HEK293 (cell line): ENCODE results near the gene ITIH5.

Source experiments
- CTCF ChIA-PET: fragments of 350-600 bp; formaldehyde crosslinking; extraction: SDS; loops from one replicate; lab custom pipeline; 2021; ENCODE audit warnings: antibody characterized with exemption; lab: Yijun Ruan, JAX
- POLR2A ChIA-PET: fragments of 300-600 bp; formaldehyde crosslinking; extraction: SDS; loops from one replicate; lab custom pipeline; 2020; ENCODE audit warnings: antibody characterized with exemption, inconsistent platforms; lab: Yijun Ruan, JAX
- H3K27ac ChIP-seq: fragments of 200-500 bp; sonication (Bioruptor generic); 2 replicates; pipeline ENCODE4 v1.5.1; 2014; ENCODE audit warnings: low read depth, low read length, control low read depth, inconsistent platforms; ENCODE audit errors: extremely low read depth
- H3K36me3 ChIP-seq, 2 experiments: fragments of 200-500 bp in 1 of 2; sonication (Bioruptor generic) in 1 of 2; 1 replicate in 1 of 2; 2 replicates in 1 of 2; pipeline ENCODE4 v1.5.1; 2014 to 2017; ENCODE audit warnings: inconsistent platforms in 2 of 2, low read length in 2 of 2; ENCODE audit not compliant: control insufficient read depth in 2 of 2, insufficient read depth in 1 of 2
- H3K4me1 ChIP-seq: fragments of 200-500 bp; sonication (Bioruptor generic); 2 replicates; pipeline ENCODE4 v1.5.1; 2014; ENCODE audit warnings: mild to moderate bottlenecking, low read length, inconsistent platforms; ENCODE audit not compliant: control insufficient read depth, insufficient read depth
- H3K4me3 ChIP-seq: 2 replicates; pipeline ENCODE4 v1.5.1; 2011; ENCODE audit warnings: low read depth, mild to moderate bottlenecking, control low read depth, low read length, moderate library complexity
- H3K9me3 ChIP-seq: fragments of 200-500 bp; sonication (Bioruptor generic); 2 replicates; pipeline ENCODE4 v1.5.1; 2014; ENCODE audit warnings: low read depth, low read length, inconsistent platforms; ENCODE audit not compliant: control insufficient read depth, insufficient read depth
- GLIS2 ChIP-seq: fragments of 450-650 bp; formaldehyde crosslinking; IDR thresholded peaks from 2 replicates; pipeline ENCODE4 v1.5.1; 2016; ENCODE audit warnings: missing biosample characterization, missing genetic modification characterization
- IKZF3 ChIP-seq: fragments of 450-650 bp; IDR thresholded peaks from 2 replicates; pipeline ENCODE4 v1.5.0; 2018; ENCODE audit warnings: missing biosample characterization, mild to moderate bottlenecking, missing genetic modification characterization, moderate library complexity
- KLF1 ChIP-seq: fragments of 450-650 bp; formaldehyde crosslinking; IDR thresholded peaks from 2 replicates; pipeline ENCODE4 v1.5.1; 2016; ENCODE audit warnings: missing biosample characterization, missing genetic modification characterization
- KLF10 ChIP-seq: fragments of 450-650 bp; IDR thresholded peaks from 2 replicates; pipeline ENCODE4 v1.5.1; 2018; ENCODE audit warnings: missing biosample characterization, mild to moderate bottlenecking, missing genetic modification characterization
- ZBTB8A ChIP-seq: fragments of 450-650 bp; formaldehyde crosslinking; IDR thresholded peaks from 2 replicates; pipeline ENCODE4 v1.5.1; 2016; ENCODE audit warnings: missing biosample characterization, missing genetic modification characterization
- ZIC2 ChIP-seq: fragments of 450-650 bp; formaldehyde crosslinking; IDR thresholded peaks from 2 replicates; pipeline ENCODE4 v1.5.1; 2016; ENCODE audit warnings: missing biosample characterization, missing genetic modification characterization
- ZNF132 ChIP-seq: fragments of 450-650 bp; formaldehyde crosslinking; IDR thresholded peaks from 2 replicates; pipeline ENCODE4 v1.5.1; 2017; ENCODE audit warnings: missing biosample characterization, missing genetic modification characterization, borderline replicate concordance
- ZNF140 ChIP-seq: fragments of 450-650 bp; formaldehyde crosslinking; IDR thresholded peaks from 2 replicates; pipeline ENCODE4 v1.5.1; 2016; ENCODE audit warnings: missing biosample characterization, missing genetic modification characterization
- ZNF16 ChIP-seq: fragments of 450-650 bp; formaldehyde crosslinking; IDR thresholded peaks from 2 replicates; pipeline ENCODE4 v1.5.1; 2016; ENCODE audit warnings: low read depth, missing biosample characterization, missing genetic modification characterization
- ZNF311 ChIP-seq: fragments of 450-650 bp; formaldehyde crosslinking; IDR thresholded peaks from 2 replicates; pipeline ENCODE4 v1.5.1; 2017; ENCODE audit warnings: missing biosample characterization, missing genetic modification characterization, borderline replicate concordance
- ZNF354C ChIP-seq: fragments of 450-650 bp; formaldehyde crosslinking; IDR thresholded peaks from 2 replicates; pipeline ENCODE4 v1.5.1; 2016; ENCODE audit warnings: missing biosample characterization, missing genetic modification characterization, low read depth, borderline replicate concordance
- ZNF366 ChIP-seq: fragments of 450-650 bp; formaldehyde crosslinking; conservative IDR thresholded peaks from 2 replicates; pipeline ENCODE4 v1.5.1; 2016; ENCODE audit warnings: missing biosample characterization, missing genetic modification characterization
- ZNF416 ChIP-seq: fragments of 450-650 bp; formaldehyde crosslinking; IDR thresholded peaks from 2 replicates; pipeline ENCODE4 v1.5.1; 2016; ENCODE audit warnings: missing biosample characterization, missing genetic modification characterization
- ZNF433 ChIP-seq: fragments of 450-650 bp; formaldehyde crosslinking; IDR thresholded peaks from 2 replicates; pipeline ENCODE4 v1.5.1; 2016; ENCODE audit warnings: missing biosample characterization, missing genetic modification characterization, low read depth
- ZNF514 ChIP-seq: fragments of 450-650 bp; formaldehyde crosslinking; IDR thresholded peaks from 2 replicates; pipeline ENCODE4 v1.5.1; 2016; ENCODE audit warnings: missing biosample characterization, missing genetic modification characterization
- ZNF558 ChIP-seq: fragments of 450-650 bp; formaldehyde crosslinking; IDR thresholded peaks from 2 replicates; pipeline ENCODE4 v1.5.1; 2016; ENCODE audit warnings: missing biosample characterization, missing genetic modification characterization
- ZNF596 ChIP-seq: fragments of 450-650 bp; IDR thresholded peaks from 2 replicates; pipeline ENCODE4 v1.5.0; 2018; ENCODE audit warnings: missing biosample characterization, mild to moderate bottlenecking, missing genetic modification characterization, moderate library complexity
- ZNF623 ChIP-seq: fragments of 450-650 bp; formaldehyde crosslinking; IDR thresholded peaks from 2 replicates; pipeline ENCODE4 v1.5.1; 2016; ENCODE audit warnings: missing biosample characterization, missing genetic modification characterization
- ZNF776 ChIP-seq: fragments of 450-650 bp; formaldehyde crosslinking; IDR thresholded peaks from 2 replicates; pipeline ENCODE4 v1.5.0; 2017; ENCODE audit warnings: missing biosample characterization, missing genetic modification characterization, borderline replicate concordance
- TF ChIP-seq, protein P1 (sequence below): fragments of 450-650 bp; formaldehyde crosslinking; IDR thresholded peaks from 2 replicates; pipeline ENCODE4 v1.5.1; 2017; ENCODE audit warnings: missing biosample characterization, missing genetic modification characterization
- TF ChIP-seq, protein P2 (sequence below): fragments of 450-650 bp; IDR thresholded peaks from 2 replicates; pipeline ENCODE4 v1.5.1; 2018; ENCODE audit warnings: missing biosample characterization, missing genetic modification characterization
- TF ChIP-seq, protein P3 (sequence below): fragments of 450-650 bp; formaldehyde crosslinking; IDR thresholded peaks from 2 replicates; pipeline ENCODE4 v1.5.1; 2017; ENCODE audit warnings: missing biosample characterization, missing genetic modification characterization
- TF ChIP-seq, protein P4 (sequence below): fragments of 450-650 bp; formaldehyde crosslinking; IDR thresholded peaks from 2 replicates; pipeline ENCODE4 v1.5.1; 2016; ENCODE audit warnings: missing biosample characterization, missing genetic modification characterization
- TF ChIP-seq, protein P5 (sequence below): fragments of 450-650 bp; formaldehyde crosslinking; IDR thresholded peaks from 2 replicates; pipeline ENCODE4; 2016; ENCODE audit warnings: missing biosample characterization, missing genetic modification characterization

Gene ITIH5

DNA sequence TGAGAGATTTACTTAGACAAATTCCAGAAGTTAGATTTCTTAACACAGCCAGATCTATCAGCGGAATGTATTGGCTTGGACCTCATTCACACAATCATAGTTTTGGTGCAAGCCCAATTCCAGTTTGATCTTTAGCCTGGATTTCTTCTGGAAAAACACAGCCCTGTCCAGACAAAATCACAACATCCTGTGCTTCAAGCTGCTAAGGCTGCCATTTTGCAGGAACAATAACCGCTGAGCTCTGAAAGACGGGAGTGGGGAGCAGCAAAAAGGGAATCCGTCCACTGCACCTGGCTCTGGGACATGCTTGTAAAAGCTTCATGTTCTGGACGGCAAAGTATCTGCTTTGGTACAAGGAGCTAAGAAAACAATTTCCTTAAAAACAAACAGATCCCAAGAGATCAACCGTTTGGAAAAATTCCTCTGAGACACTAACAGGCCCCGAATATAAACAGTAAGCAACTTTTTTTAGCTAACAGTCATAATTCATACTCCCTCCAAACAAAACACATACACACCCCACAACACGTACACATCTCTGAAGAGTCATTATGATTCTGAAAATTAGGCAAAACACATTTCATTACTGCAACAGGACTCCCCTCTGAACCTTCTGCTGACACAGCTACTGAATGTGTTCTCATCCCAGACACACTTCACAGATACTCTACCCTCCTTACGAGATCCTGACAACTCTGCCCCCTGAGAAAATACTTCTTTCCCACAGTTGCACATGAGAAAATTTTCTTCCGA lies 32.4 kb downstream of the ITIH5 start (continued):
- TF ChIP-seq ZNF433 (tag by site-specific recombination) (no peak), KLF1 (tag by site-specific recombination) (no peak), ZNF311 (tag by site-specific recombination) (no peak), ZNF558 (tag by site-specific recombination) (no peak), ZNF416 (no peak), ZNF776 (no peak), ZNF623 (tag by site-specific recombination) (no peak), ZNF140 (tag by site-specific recombination) (no peak)
- TF ChIP-seq, protein P1, sequence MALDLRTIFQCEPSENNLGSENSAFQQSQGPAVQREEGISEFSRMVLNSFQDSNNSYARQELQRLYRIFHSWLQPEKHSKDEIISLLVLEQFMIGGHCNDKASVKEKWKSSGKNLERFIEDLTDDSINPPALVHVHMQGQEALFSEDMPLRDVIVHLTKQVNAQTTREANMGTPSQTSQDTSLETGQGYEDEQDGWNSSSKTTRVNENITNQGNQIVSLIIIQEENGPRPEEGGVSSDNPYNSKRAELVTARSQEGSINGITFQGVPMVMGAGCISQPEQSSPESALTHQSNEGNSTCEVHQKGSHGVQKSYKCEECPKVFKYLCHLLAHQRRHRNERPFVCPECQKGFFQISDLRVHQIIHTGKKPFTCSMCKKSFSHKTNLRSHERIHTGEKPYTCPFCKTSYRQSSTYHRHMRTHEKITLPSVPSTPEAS (tag by site-specific recombination), result no peak

DNA sequence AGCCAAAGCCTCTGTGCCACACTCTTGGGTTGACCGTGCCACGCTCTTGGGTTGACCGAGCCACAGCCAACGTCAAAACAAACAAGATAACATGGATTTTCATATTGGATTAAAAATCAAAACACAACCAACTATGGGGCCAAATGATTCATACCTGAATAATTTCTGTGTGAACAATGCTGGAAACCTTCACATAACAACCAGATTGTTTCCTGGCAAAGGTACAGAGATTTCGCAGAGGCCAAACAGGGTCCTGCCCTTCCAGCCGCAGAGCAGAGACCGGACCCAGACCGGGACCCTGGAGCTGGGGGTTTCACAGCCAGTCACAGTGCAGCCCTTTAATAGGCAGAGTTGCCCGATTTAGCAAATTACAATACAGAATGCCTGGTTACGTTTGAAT lies 40.5 kb downstream of the ITIH5 start:
- POLR2A ChIA-PET, result no interaction called here
- H3K36me3 ChIP-seq, result no peaks in the 10 kb centered on the region
- H3K4me1 ChIP-seq, result no peaks in the 10 kb centered on the region
- TF ChIP-seq ZNF132 (tag by site-specific recombination), result no peak
- no peak for TF ChIP-seq ZNF366 (tag by site-specific recombination)
- TF ChIP-seq ZNF596 (tag by site-specific recombination), result no peak
- TF ChIP-seq ZIC2, result no peak
- no peak for TF ChIP-seq ZBTB8A
- TF ChIP-seq ZNF354C (tag by site-specific recombination), result no peak
- no peak for TF ChIP-seq KLF10 (tag by site-specific recombination)
- CTCF ChIA-PET, result interaction anchor here (0.6 kb wide), 1 partner anchor 9 kb away, joined by 3 read pairs; no protein-coding TSS in a partner anchor
- no peak overlapping the region for H3K4me3 ChIP-seq
- H3K9me3 ChIP-seq, result no peaks in the 10 kb centered on the region
- no peak overlapping the region for H3K27ac ChIP-seq

DNA sequence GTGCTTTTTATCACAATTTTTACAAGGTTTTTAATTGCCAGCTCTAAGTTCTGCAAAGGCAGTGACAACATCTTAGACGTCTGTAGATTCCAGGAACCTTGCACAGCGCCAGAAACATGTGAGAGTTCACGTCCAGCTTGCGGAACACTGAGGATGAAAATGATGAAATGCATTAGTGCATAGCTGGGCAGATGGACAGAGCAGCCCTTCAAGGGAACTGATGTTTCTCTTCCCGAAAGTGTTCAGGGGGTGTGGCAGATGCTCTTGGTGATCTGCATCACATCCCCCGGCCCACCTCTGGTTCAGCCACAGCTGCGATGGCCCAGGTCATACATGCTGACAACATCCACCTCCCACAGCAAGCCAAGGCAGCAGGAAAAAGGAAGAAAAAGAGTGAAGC lies 40.9 kb downstream of the ITIH5 start:
- no peaks in the 10 kb centered on the region for H3K9me3 ChIP-seq
- H3K4me3 ChIP-seq, result no peak overlapping the region
- POLR2A ChIA-PET, result interaction anchor here (0.6 kb wide), 1 partner anchor 1108 kb away, joined by 3 read pairs; no protein-coding TSS in a partner anchor
- CTCF ChIA-PET, result interaction anchor here (0.6 to 1.0 kb wide), 2 partner anchors 9 to 20 kb away, joined by 3 to 4 read pairs; no protein-coding TSS in a partner anchor
- H3K36me3 ChIP-seq, result no peaks in the 10 kb centered on the region
- no peaks in the 10 kb centered on the region for H3K4me1 ChIP-seq
- no peak overlapping the region for H3K27ac ChIP-seq
- no peak for TF ChIP-seq GLIS2 (tag by site-specific recombination)
- TF ChIP-seq ZNF514 (tag by site-specific recombination), result no peak
- TF ChIP-seq, protein P2, sequence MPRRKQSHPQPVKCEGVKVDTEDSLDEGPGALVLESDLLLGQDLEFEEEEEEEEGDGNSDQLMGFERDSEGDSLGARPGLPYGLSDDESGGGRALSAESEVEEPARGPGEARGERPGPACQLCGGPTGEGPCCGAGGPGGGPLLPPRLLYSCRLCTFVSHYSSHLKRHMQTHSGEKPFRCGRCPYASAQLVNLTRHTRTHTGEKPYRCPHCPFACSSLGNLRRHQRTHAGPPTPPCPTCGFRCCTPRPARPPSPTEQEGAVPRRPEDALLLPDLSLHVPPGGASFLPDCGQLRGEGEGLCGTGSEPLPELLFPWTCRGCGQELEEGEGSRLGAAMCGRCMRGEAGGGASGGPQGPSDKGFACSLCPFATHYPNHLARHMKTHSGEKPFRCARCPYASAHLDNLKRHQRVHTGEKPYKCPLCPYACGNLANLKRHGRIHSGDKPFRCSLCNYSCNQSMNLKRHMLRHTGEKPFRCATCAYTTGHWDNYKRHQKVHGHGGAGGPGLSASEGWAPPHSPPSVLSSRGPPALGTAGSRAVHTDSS (tag by site-specific recombination), result no peak
- TF ChIP-seq, protein P1 (tag by site-specific recombination), result no peak
- TF ChIP-seq ZNF16 (tag by site-specific recombination), result no peak
- TF ChIP-seq, protein P3, sequence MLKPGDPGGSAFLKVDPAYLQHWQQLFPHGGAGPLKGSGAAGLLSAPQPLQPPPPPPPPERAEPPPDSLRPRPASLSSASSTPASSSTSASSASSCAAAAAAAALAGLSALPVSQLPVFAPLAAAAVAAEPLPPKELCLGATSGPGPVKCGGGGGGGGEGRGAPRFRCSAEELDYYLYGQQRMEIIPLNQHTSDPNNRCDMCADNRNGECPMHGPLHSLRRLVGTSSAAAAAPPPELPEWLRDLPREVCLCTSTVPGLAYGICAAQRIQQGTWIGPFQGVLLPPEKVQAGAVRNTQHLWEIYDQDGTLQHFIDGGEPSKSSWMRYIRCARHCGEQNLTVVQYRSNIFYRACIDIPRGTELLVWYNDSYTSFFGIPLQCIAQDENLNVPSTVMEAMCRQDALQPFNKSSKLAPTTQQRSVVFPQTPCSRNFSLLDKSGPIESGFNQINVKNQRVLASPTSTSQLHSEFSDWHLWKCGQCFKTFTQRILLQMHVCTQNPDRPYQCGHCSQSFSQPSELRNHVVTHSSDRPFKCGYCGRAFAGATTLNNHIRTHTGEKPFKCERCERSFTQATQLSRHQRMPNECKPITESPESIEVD (tag by site-specific recombination), result no peak
- TF ChIP-seq, protein P4, sequence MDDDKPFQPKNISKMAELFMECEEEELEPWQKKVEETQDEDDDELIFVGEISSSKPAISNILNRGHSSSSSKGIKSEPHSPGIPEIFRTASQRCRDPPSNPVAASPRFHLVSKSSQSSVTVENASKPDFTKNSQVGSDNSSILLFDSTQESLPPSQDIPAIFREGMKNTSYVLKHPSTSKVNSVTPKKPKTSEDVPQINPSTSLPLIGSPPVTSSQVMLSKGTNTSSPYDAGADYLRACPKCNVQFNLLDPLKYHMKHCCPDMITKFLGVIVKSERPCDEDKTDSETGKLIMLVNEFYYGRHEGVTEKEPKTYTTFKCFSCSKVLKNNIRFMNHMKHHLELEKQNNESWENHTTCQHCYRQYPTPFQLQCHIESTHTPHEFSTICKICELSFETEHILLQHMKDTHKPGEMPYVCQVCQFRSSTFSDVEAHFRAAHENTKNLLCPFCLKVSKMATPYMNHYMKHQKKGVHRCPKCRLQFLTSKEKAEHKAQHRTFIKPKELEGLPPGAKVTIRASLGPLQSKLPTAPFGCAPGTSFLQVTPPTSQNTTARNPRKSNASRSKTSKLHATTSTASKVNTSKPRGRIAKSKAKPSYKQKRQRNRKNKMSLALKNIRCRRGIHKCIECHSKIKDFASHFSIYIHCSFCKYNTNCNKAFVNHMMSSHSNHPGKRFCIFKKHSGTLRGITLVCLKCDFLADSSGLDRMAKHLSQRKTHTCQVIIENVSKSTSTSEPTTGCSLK (tag by site-specific recombination), result no peak
- TF ChIP-seq IKZF3 (tag by site-specific recombination), result no peak
- TF ChIP-seq, protein P5, sequence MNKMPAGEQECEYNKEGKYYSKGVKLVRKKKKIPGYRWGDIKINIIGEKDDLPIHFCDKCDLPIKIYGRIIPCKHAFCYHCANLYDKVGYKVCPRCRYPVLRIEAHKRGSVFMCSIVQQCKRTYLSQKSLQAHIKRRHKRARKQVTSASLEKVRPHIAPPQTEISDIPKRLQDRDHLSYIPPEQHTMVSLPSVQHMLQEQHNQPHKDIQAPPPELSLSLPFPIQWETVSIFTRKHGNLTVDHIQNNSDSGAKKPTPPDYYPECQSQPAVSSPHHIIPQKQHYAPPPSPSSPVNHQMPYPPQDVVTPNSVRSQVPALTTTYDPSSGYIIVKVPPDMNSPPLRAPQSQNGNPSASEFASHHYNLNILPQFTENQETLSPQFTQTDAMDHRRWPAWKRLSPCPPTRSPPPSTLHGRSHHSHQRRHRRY, result no peak
